ENCODE results near the gene SRGAP3.

SRGAP3 gene

GRCh38 chr3:9077029-9077428, 172.4 kb downstream of the SRGAP3 start:
- no peak for DNase-seq

- no peak for DNase-seq
Measured at GRCh38 chr3:9075762-9076161, 173.7 kb downstream of the SRGAP3 start.

GRCh38 chr3:9074079-9074478, 175.4 kb downstream of the SRGAP3 start:
- no peak for DNase-seq

- DNase-seq, result no peak
Measured at GRCh38 chr3:9072667-9073009, 176.8 kb downstream of the SRGAP3 start.

- DNase-seq, result no peak
Measured at GRCh38 chr3:9071936-9072666, 177.3 kb downstream of the SRGAP3 start.

- no peak for DNase-seq
Measured at GRCh38 chr3:9070961-9071360, 178.5 kb downstream of the SRGAP3 start.

GRCh38 chr3:9069971-9070370, 179.5 kb downstream of the SRGAP3 start:
- DNase-seq, result no peak

- no peak for DNase-seq
Measured at GRCh38 chr3:9068051-9068450, 181.4 kb downstream of the SRGAP3 start.

- peak; percentile 63 for DNase-seq
Measured at GRCh38 chr3:9067352-9067975, 182.0 kb downstream of the SRGAP3 start.

GRCh38 chr3:9066775-9067174, 182.7 kb downstream of the SRGAP3 start:
- DNase-seq, result no peak

GRCh38 chr3:9066141-9066540, 183.3 kb downstream of the SRGAP3 start:
- DNase-seq, result no peak

- no peak for DNase-seq
Measured at GRCh38 chr3:9064850-9065249, 184.6 kb downstream of the SRGAP3 start.

- DNase-seq, result no peak
Measured at GRCh38 chr3:9064251-9064650, 185.2 kb downstream of the SRGAP3 start.

- DNase-seq, result no peak
Measured at GRCh38 chr3:9062570-9062969, 186.9 kb downstream of the SRGAP3 start.

GRCh38 chr3:9061634-9062033, 187.8 kb downstream of the SRGAP3 start:
- DNase-seq, result no peak

GRCh38 chr3:9059489-9060400, 189.7 kb downstream of the SRGAP3 start:
- no peak for DNase-seq

- DNase-seq, result peak; percentile 25
Measured at GRCh38 chr3:9056581-9056980, 192.9 kb downstream of the SRGAP3 start.

- no peak for DNase-seq
Measured at GRCh38 chr3:9047452-9048346, 201.7 kb downstream of the SRGAP3 start.

- peak; percentile 47 for DNase-seq
Measured at GRCh38 chr3:9045371-9045770, 204.1 kb downstream of the SRGAP3 start.

- no peak for DNase-seq
Measured at GRCh38 chr3:9043063-9043462, 206.4 kb downstream of the SRGAP3 start.

- DNase-seq, result no peak
Measured at GRCh38 chr3:9041626-9042025, 207.8 kb downstream of the SRGAP3 start.

- no peak for DNase-seq
Measured at GRCh38 chr3:9040996-9041395, 208.4 kb downstream of the SRGAP3 start.
